A673 (cell line): ENCODE measurements around the gene SRD5A1. TPM values are rescaled to one million over a fixed set of nuclear protein-coding genes. Genes with fewer than 3 reads are reported as not detected.

Experiments
- BruUV-seq: library from RNA; stranded (reverse); fragments of 400-500 nt; replicated peaks from 2 replicates; lab custom pipeline; 2021; lab: Mats Ljungman, UMichigan
- CTCF ChIA-PET: fragments of 300-600 bp; sonication (Branson Sonifier 250); formaldehyde crosslinking; loops from one replicate; lab custom pipeline; 2022; ENCODE audit warnings: antibody characterized with exemption; lab: Charles Lee
- POLR2A ChIA-PET: fragments of 300-600 bp; sonication (Branson Sonifier 250); formaldehyde crosslinking; loops from one replicate; lab custom pipeline; 2022; ENCODE audit warnings: antibody characterized with exemption; ENCODE audit not compliant: low non-redundant PET; lab: Charles Lee
- DNase-seq: peaks from one replicate; pipeline ENCODE4 v3.0.0-alpha.2; 2015; ENCODE audit warnings: low spot score
- H3K27ac ChIP-seq: fragments of 200-600 bp; sonication (generic); 2 replicates; pipeline ENCODE4 v1.5.1; 2016; ENCODE audit warnings: mixed run types, low read depth, mild to moderate bottlenecking, mixed read lengths, antibody characterized with exemption, low read length; ENCODE audit not compliant: poor library complexity, severe bottlenecking
- H3K27me3 ChIP-seq: fragments of 200-600 bp; sonication (generic); replicated peaks from 2 replicates; pipeline ENCODE4 v1.6.1; 2017; ENCODE audit warnings: mixed run types, low read depth, mild to moderate bottlenecking, mixed read lengths, antibody characterized with exemption, low read length; ENCODE audit not compliant: insufficient read depth, poor library complexity
- H3K36me3 ChIP-seq: fragments of 200-600 bp; sonication (generic); 2 replicates; pipeline ENCODE4 v1.6.1; 2016; ENCODE audit warnings: mixed run types, mild to moderate bottlenecking, mixed read lengths, antibody characterized with exemption, low read length; ENCODE audit not compliant: insufficient read depth, poor library complexity, severe bottlenecking
- H3K4me1 ChIP-seq: fragments of 200-600 bp; sonication (generic); 2 replicates; pipeline ENCODE4 v1.6.1; 2017; ENCODE audit warnings: mixed run types, mild to moderate bottlenecking, mixed read lengths, antibody characterized with exemption, low read length; ENCODE audit not compliant: insufficient read depth, poor library complexity, severe bottlenecking
- H3K4me3 ChIP-seq: fragments of 200-600 bp; sonication (generic); 2 replicates; pipeline ENCODE4 v1.5.1; 2016; ENCODE audit warnings: low read depth, mixed run types, mild to moderate bottlenecking, mixed read lengths, low read length; ENCODE audit not compliant: poor library complexity, severe bottlenecking
- H3K9me3 ChIP-seq: fragments of 200-600 bp; sonication (generic); 2 replicates; pipeline ENCODE4 v1.6.1; 2016; ENCODE audit warnings: mixed run types, low read depth, mild to moderate bottlenecking, mixed read lengths, antibody characterized with exemption, low read length; ENCODE audit not compliant: poor library complexity, severe bottlenecking
- EZH2 ChIP-seq: fragments of 200-600 bp; sonication (generic); IDR thresholded peaks from 2 replicates; pipeline ENCODE4 v1.6.1; 2017; ENCODE audit warnings: borderline replicate concordance, low read depth, mild to moderate bottlenecking, mixed read lengths, antibody characterized with exemption, low read length; ENCODE audit not compliant: poor library complexity, severe bottlenecking
- intact Hi-C: fragments of 100-400 bp; cut with micrococcal nuclease; formaldehyde crosslinking; loops from one replicate; pipeline ENCODE4 v1.10.0; 2022; ENCODE audit not compliant: unreplicated experiment
- total RNA-seq: library from RNA; stranded (reverse); gene quantifications from 2 replicates; pipeline ENCODE4 v1.2.3, GENCODE V29; 2021
- TF ChIP-seq, protein P1 (sequence below): fragments of 300-800, 200-600 bp; sonication (generic); conservative IDR thresholded peaks from 2 replicates; pipeline ENCODE4 v1.5.1; 2017; ENCODE audit warnings: low read depth, mild to moderate bottlenecking, antibody characterized with exemption, low read length, moderate library complexity, mixed read lengths

Gene SRD5A1
- total RNA-seq, 1 experiment from 2014 or later = 32.0 TPM

DNA sequence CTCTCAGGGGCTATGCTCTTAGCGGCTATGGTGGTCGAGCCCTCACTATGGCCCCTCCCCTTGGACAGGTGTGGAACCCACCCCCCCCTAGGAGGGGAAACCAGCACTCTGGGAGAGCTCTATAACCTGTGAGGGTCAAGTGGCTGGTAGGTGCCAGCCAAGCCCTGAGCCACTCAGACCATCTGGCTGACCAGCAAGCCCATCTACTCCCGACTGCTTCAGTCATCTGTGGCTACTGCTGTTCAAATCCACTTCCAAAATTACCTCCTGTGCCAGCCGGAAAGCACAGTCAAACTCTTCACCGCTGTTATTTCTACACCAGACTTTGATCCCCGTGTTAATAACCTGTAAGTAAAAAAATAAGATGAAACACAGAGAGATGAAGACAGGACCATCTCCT is 28.9 kb upstream of the SRD5A1 start:
- Histone ChIP-seq H3K27me3 (no peaks in the 10 kb centered on the region), H3K4me1 (no peaks in the 10 kb centered on the region), H3K9me3 (no peaks in the 10 kb centered on the region), H3K4me3 (no peak overlapping the region), H3K27ac (no peak overlapping the region), H3K36me3 (peaks cover 92% of the 10 kb centered on the region)
- POLR2A ChIA-PET = no interaction called here
- CTCF ChIA-PET = no interaction called here
- no TSS peak for BruUV-seq
- no peak for TF ChIP-seq EZH2
- TF ChIP-seq, protein P1, sequence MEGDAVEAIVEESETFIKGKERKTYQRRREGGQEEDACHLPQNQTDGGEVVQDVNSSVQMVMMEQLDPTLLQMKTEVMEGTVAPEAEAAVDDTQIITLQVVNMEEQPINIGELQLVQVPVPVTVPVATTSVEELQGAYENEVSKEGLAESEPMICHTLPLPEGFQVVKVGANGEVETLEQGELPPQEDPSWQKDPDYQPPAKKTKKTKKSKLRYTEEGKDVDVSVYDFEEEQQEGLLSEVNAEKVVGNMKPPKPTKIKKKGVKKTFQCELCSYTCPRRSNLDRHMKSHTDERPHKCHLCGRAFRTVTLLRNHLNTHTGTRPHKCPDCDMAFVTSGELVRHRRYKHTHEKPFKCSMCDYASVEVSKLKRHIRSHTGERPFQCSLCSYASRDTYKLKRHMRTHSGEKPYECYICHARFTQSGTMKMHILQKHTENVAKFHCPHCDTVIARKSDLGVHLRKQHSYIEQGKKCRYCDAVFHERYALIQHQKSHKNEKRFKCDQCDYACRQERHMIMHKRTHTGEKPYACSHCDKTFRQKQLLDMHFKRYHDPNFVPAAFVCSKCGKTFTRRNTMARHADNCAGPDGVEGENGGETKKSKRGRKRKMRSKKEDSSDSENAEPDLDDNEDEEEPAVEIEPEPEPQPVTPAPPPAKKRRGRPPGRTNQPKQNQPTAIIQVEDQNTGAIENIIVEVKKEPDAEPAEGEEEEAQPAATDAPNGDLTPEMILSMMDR = no peak
- DNase-seq = no peak
- intact Hi-C loops = no loop called here

DNA sequence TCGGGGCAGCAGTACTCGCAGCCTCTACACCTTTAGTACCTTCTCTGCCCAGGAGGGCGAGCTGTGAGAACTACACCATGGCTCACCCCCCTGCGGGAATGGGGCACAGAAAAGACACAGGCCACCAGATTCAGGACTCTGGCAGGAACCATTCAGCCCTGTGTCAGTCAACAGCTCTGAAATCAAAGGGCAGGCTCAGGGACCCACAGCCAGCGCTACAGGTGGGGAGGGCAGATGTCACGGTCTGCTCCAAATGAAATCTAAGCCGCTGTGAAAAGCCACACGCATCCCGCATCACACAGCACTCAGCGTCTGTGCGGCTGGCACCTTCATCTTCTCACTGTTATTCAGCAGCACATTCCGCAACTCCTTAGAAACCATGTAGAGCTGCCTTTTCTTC is 28.3 kb upstream of the SRD5A1 start:
- no peak overlapping the region for H3K4me3 ChIP-seq
- intact Hi-C loops = no loop called here
- H3K9me3 ChIP-seq = no peaks in the 10 kb centered on the region
- BruUV-seq = no TSS peak
- peaks cover 93% of the 10 kb centered on the region for H3K36me3 ChIP-seq
- ChIA-PET POLR2A (no interaction called here), CTCF (no interaction called here)
- H3K27ac ChIP-seq = no peak overlapping the region
- H3K27me3 ChIP-seq = no peaks in the 10 kb centered on the region
- no peaks in the 10 kb centered on the region for H3K4me1 ChIP-seq
- DNase-seq = no peak
- no peak for TF ChIP-seq EZH2
- TF ChIP-seq, protein P1 = no peak

DNA sequence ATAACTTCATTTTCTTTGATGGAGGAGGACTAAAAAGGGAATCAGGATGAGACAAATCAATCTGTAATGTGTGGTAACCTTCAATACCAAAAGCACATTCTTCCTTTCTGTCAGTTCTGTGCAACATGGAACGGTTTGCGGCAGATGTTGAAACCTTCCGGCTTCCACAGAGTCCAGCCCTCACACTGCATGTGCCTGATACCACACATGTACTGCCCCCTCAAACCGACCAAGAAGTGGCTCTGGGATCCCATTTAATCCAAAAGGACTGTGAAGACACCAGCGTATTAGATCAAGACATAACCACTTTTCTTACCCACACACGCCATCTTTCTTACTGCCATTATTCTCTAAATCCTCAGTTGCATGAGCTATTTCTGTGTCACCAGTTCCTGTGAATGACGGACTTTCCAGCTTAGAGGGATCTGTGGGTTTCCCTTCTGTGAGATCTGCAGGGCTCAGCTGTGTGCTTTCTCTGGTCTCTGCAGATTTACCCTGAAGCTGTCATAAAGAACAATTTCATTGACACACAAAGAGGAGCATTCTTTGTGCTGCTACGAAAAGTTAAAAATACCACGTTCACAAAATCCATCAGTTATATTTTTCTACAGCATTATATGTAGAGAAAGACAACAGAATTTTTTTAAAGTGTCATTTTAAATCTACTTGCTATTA is 26.2 kb upstream of the SRD5A1 start:
- Histone ChIP-seq H3K27ac (no peak overlapping the region), H3K27me3 (no peaks in the 10 kb centered on the region), H3K9me3 (no peaks in the 10 kb centered on the region), H3K4me1 (no peaks in the 10 kb centered on the region), H3K36me3 (peaks cover 91% of the 10 kb centered on the region), H3K4me3 (no peak overlapping the region)
- no TSS peak for BruUV-seq
- ChIA-PET POLR2A (no interaction called here), CTCF (no interaction called here)
- no peak for DNase-seq
- intact Hi-C loops = no loop called here
- TF ChIP-seq EZH2 = no peak

DNA sequence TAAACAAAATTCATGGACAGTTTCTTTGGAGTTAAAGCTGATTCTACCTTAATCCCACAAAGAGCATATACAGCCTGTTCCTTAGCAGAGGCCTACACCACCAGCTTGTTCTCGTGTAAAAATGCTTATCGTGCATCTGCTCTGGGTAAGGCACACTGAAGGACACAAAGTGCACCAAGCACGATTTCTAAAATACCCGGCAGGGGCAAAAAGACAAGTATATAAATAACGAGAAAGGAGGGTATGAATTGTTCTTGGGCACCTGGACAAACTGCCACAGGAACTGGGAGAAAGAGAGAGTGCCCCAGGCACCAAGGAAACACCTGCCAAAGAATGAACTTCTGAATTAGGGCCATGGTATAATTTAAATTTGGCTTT is 25.7 kb upstream of the SRD5A1 start:
- Histone ChIP-seq H3K36me3 (peaks cover 89% of the 10 kb centered on the region), H3K4me1 (no peaks in the 10 kb centered on the region), H3K9me3 (no peaks in the 10 kb centered on the region), H3K27ac (no peak overlapping the region), H3K4me3 (no peak overlapping the region), H3K27me3 (no peaks in the 10 kb centered on the region)
- BruUV-seq = no TSS peak
- ChIA-PET POLR2A (no interaction called here), CTCF (no interaction called here)
- TF ChIP-seq, protein P1 = no peak
- no peak for TF ChIP-seq EZH2
- intact Hi-C loops = no loop called here
- DNase-seq = no peak
